Osteocyte (in vitro differentiated cells): Measurements from ENCODE around the gene BCL6B. TPM values are rescaled to one million over a fixed set of nuclear protein-coding genes. Genes with fewer than 3 reads are reported as not detected.

ENCODE experiments used
- DNase-seq: peaks from one replicate; pipeline ENCODE4 v3.0.0; 2021; ENCODE audit warnings: mixed read lengths; ENCODE audit not compliant: unreplicated experiment; ENCODE audit errors: extremely low spot score
- H3K27ac Mint-ChIP-seq: one replicate; pipeline ENCODE4 v1.8.0; 2021; ENCODE audit warnings: mild to moderate bottlenecking, mixed read lengths; ENCODE audit not compliant: unreplicated experiment
- H3K27me3 Mint-ChIP-seq: one replicate; pipeline ENCODE4 v1.8.0; 2021; ENCODE audit warnings: mixed read lengths; ENCODE audit not compliant: unreplicated experiment
- H3K36me3 Mint-ChIP-seq: one replicate; pipeline ENCODE4 v1.8.0; 2021; ENCODE audit warnings: mixed read lengths; ENCODE audit not compliant: unreplicated experiment
- H3K4me1 Mint-ChIP-seq: one replicate; pipeline ENCODE4 v1.8.0; 2021; ENCODE audit warnings: mixed read lengths; ENCODE audit not compliant: unreplicated experiment
- H3K4me3 Mint-ChIP-seq: one replicate; pipeline ENCODE4 v1.8.0; 2021; ENCODE audit warnings: mild to moderate bottlenecking, moderate library complexity, mixed read lengths; ENCODE audit not compliant: unreplicated experiment
- H3K9me3 Mint-ChIP-seq: one replicate; pipeline ENCODE4 v1.8.0; 2021; ENCODE audit warnings: mixed read lengths; ENCODE audit not compliant: unreplicated experiment
- total RNA-seq: library from RNA; stranded (reverse); gene quantifications from 2 replicates; pipeline ENCODE4 v1.2.1, GENCODE V29; 2021
- TF ChIP-seq, protein P1 (sequence below): fragments of 200-600 bp; sonication (generic); IDR thresholded peaks from 2 replicates; pipeline ENCODE4 v1.5.0; 2021; ENCODE audit warnings: antibody characterized with exemption, mild to moderate bottlenecking, moderate library complexity

Gene BCL6B
- total RNA-seq, 1 donor from 2014 or later = not detected

DNA sequence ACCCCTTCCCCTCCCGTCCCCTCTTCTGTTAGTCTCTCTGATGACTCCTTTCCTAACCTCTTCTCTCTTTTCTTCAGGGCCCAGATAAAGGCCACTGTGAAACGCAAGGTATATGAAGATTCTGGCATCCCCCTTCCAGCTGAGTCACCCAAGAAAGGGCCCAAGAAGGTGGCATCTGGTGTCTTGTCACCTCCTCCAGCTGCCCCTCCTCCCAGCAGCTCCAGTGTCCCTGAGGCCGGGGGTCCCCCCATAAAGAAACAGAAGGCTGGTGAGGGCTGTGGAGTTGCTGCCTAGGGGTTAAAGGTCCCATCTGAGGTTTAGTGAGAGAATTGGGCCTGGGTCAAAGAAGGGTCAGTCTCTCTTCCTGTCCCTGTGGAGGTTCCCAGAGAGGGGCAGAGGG lies 6.4 kb upstream of the BCL6B start:
- H3K4me1 Mint-ChIP-seq = peaks cover 46% of the 10 kb centered on the region

GRCh38 chr17:7016886-7017826 lies 5.7 kb upstream of the BCL6B start:
- Mint-ChIP-seq H3K27me3 (no peaks in the 10 kb centered on the region), H3K9me3 (no peaks in the 10 kb centered on the region), H3K27ac (peak overlapping the region; percentile 60), H3K4me3 (no peak overlapping the region), H3K36me3 (peaks cover 7% of the 10 kb centered on the region), H3K4me1 (peaks cover 46% of the 10 kb centered on the region)
- DNase-seq = no peak
- TF ChIP-seq, protein P1, sequence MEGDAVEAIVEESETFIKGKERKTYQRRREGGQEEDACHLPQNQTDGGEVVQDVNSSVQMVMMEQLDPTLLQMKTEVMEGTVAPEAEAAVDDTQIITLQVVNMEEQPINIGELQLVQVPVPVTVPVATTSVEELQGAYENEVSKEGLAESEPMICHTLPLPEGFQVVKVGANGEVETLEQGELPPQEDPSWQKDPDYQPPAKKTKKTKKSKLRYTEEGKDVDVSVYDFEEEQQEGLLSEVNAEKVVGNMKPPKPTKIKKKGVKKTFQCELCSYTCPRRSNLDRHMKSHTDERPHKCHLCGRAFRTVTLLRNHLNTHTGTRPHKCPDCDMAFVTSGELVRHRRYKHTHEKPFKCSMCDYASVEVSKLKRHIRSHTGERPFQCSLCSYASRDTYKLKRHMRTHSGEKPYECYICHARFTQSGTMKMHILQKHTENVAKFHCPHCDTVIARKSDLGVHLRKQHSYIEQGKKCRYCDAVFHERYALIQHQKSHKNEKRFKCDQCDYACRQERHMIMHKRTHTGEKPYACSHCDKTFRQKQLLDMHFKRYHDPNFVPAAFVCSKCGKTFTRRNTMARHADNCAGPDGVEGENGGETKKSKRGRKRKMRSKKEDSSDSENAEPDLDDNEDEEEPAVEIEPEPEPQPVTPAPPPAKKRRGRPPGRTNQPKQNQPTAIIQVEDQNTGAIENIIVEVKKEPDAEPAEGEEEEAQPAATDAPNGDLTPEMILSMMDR = no peak

More for the DNA sequence above, 6.4 kb upstream of the BCL6B start:
- TF ChIP-seq, protein P1 = no peak
- H3K9me3 Mint-ChIP-seq = no peaks in the 10 kb centered on the region
- DNase-seq = no peak
- no peak overlapping the region for H3K4me3 Mint-ChIP-seq
- H3K27ac Mint-ChIP-seq = peak overlapping the region; percentile 98
- no peaks in the 10 kb centered on the region for H3K27me3 Mint-ChIP-seq
- peaks cover 7% of the 10 kb centered on the region for H3K36me3 Mint-ChIP-seq

GRCh38 chr17:7017827-7018200 lies 5.0 kb upstream of the BCL6B start:
- Mint-ChIP-seq H3K4me3 (no peak overlapping the region), H3K27ac (peak overlapping the region; percentile 60), H3K27me3 (peaks cover 4% of the 10 kb centered on the region), H3K4me1 (peaks cover 46% of the 10 kb centered on the region), H3K9me3 (no peaks in the 10 kb centered on the region), H3K36me3 (peaks cover 7% of the 10 kb centered on the region)
- DNase-seq = no peak
- TF ChIP-seq, protein P1 = no peak

DNA sequence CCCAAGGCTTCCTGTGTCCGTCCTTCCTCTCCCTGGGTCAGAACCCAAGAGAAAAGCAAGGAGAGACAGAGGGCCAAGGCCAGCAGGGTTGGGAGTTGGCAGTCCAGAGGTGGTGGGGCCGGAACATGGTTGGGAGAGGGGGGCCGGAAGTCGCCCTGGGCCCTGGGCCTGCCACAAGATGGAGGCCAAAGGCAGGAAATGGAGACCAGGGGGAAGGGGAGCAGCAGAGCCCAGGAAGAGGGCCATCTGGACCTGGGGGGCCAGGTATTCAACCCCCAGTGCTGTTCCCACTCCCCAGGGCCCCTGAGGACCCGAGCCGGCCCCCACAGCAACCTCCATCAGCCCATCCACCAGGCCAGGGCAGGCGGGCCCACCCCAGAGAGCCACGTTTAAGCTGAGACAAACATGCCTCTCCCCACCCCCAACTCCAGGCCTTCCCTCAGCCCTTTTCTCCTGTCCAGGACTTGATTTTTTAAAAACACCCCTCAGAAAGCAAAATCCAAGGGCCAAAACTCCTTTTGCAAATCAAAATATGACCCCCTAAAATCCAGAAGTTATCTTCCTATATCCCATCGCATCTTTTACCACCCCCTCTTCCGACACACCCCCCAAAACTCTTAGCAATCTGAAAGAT lies 4.4 kb upstream of the BCL6B start:
- peaks cover 45% of the 10 kb centered on the region for H3K4me1 Mint-ChIP-seq
- TF ChIP-seq, protein P1 = no peak
- DNase-seq = no peak
- no peak overlapping the region for H3K4me3 Mint-ChIP-seq
- H3K9me3 Mint-ChIP-seq = no peaks in the 10 kb centered on the region
- H3K27me3 Mint-ChIP-seq = peaks cover 10% of the 10 kb centered on the region
- H3K27ac Mint-ChIP-seq = peak overlapping the region; percentile 60
- H3K36me3 Mint-ChIP-seq = peaks cover 7% of the 10 kb centered on the region

GRCh38 chr17:7019367-7019766 lies 3.5 kb upstream of the BCL6B start:
- peaks cover 15% of the 10 kb centered on the region for H3K27me3 Mint-ChIP-seq
- H3K9me3 Mint-ChIP-seq = no peaks in the 10 kb centered on the region
- TF ChIP-seq, protein P1 = no peak
- DNase-seq = no peak
- H3K36me3 Mint-ChIP-seq = peaks cover 6% of the 10 kb centered on the region
- H3K4me3 Mint-ChIP-seq = peak overlapping the region; percentile 61
- peak overlapping the region; percentile 79 for H3K27ac Mint-ChIP-seq
- H3K4me1 Mint-ChIP-seq = peaks cover 36% of the 10 kb centered on the region
